HS-5 (cell line): ENCODE results near the gene PNLDC1.

Experiments used
- DNase-seq: peaks from one replicate; pipeline ENCODE4 v3.0.0-alpha.2; 2012; ENCODE audit warnings: low read depth

PNLDC1 gene

GRCh38 chr6:159800141-159800865 is at the start of gene PNLDC1:
TSS of gene PNLDC1 (plus strand) at chr6:159800276. CDS start at chr6:159800308, 32 bp downstream.
- no peak for DNase-seq

- no peak for DNase-seq
These were observed 48.6 kb upstream of the PNLDC1 start for GRCh38 chr6:159751448-159751847.

GRCh38 chr6:159753081-159753872 is 46.8 kb upstream of the PNLDC1 start:
- DNase-seq, result no peak

GRCh38 chr6:159754401-159754800 is 45.7 kb upstream of the PNLDC1 start:
- DNase-seq, result no peak

- no peak for DNase-seq
These were observed 44.8 kb upstream of the PNLDC1 start for GRCh38 chr6:159754959-159755914.

GRCh38 chr6:159756508-159756907 is 43.6 kb upstream of the PNLDC1 start:
- DNase-seq, result no peak

GRCh38 chr6:159758031-159759001 is 41.8 kb upstream of the PNLDC1 start:
- peak; percentile 71 for DNase-seq

GRCh38 chr6:159759645-159760044 is 40.4 kb upstream of the PNLDC1 start:
- DNase-seq, result no peak

GRCh38 chr6:159760602-159761057 is 39.4 kb upstream of the PNLDC1 start:
- peak; percentile 54 for DNase-seq

GRCh38 chr6:159761129-159761872 is 38.8 kb upstream of the PNLDC1 start:
- peak; percentile 13 for DNase-seq

GRCh38 chr6:159761873-159762680 is 38.0 kb upstream of the PNLDC1 start, which contains the start of gene ACAT2:
TSS of gene ACAT2 (plus strand) at chr6:159762045. CDS start at chr6:159762088, 43 bp downstream.
- peak; percentile 58 for DNase-seq

- no peak for DNase-seq
These were observed 37.3 kb upstream of the PNLDC1 start for GRCh38 chr6:159762681-159763293.

GRCh38 chr6:159766906-159767305 is 33.2 kb upstream of the PNLDC1 start:
- no peak for DNase-seq

- DNase-seq, result no peak
These were observed 30.6 kb upstream of the PNLDC1 start for GRCh38 chr6:159769470-159769869.

GRCh38 chr6:159772196-159772595 is 27.9 kb upstream of the PNLDC1 start:
- DNase-seq, result no peak

GRCh38 chr6:159777240-159777904 is 22.7 kb upstream of the PNLDC1 start:
- no peak for DNase-seq

GRCh38 chr6:159778131-159778530 is 21.9 kb upstream of the PNLDC1 start:
- DNase-seq, result no peak

GRCh38 chr6:159778542-159779103 is 21.5 kb upstream of the PNLDC1 start:
- DNase-seq, result no peak
